DND-41 (cell line): ENCODE measurements around the gene RHCE.
"Not testable (repeated sequence)": the region's sequence is repeated elsewhere in the genome, so short reads cannot be mapped to it uniquely, and the experiment has no call there.

Source experiments
- CTCF ChIP-seq: IDR thresholded peaks from 2 replicates; pipeline ENCODE4 v1.5.1; 2012; ENCODE audit warnings: borderline replicate concordance, low read length, moderate library complexity, mild to moderate bottlenecking; ENCODE audit not compliant: poor library complexity, severe bottlenecking; ENCODE audit errors: extremely low read depth
- EZH2 ChIP-seq: IDR thresholded peaks from 3 replicates; pipeline ENCODE4 v1.6.1; 2012; ENCODE audit warnings: borderline replicate concordance, low read depth, mild to moderate bottlenecking, moderate library complexity, low read length, inconsistent platforms; ENCODE audit not compliant: severe bottlenecking

- TF ChIP-seq CTCF, EZH2: not testable (repeated sequence)
Measured at GRCh38 chr1:25460816-25461215, 40.2 kb upstream of the RHCE start.
